LNCAP (cell line): ENCODE data around the gene UBTF.
A peak's percentile ranks its signal among the peaks of the same experiment; 100 is the strongest.

Experiments used
- TF ChIP-seq, protein P1 (sequence below): fragments of 450-650 bp; IDR thresholded peaks from 2 replicates; pipeline ENCODE4 v1.5.1; 2017; ENCODE audit warnings: mild to moderate bottlenecking

UBTF gene

DNA sequence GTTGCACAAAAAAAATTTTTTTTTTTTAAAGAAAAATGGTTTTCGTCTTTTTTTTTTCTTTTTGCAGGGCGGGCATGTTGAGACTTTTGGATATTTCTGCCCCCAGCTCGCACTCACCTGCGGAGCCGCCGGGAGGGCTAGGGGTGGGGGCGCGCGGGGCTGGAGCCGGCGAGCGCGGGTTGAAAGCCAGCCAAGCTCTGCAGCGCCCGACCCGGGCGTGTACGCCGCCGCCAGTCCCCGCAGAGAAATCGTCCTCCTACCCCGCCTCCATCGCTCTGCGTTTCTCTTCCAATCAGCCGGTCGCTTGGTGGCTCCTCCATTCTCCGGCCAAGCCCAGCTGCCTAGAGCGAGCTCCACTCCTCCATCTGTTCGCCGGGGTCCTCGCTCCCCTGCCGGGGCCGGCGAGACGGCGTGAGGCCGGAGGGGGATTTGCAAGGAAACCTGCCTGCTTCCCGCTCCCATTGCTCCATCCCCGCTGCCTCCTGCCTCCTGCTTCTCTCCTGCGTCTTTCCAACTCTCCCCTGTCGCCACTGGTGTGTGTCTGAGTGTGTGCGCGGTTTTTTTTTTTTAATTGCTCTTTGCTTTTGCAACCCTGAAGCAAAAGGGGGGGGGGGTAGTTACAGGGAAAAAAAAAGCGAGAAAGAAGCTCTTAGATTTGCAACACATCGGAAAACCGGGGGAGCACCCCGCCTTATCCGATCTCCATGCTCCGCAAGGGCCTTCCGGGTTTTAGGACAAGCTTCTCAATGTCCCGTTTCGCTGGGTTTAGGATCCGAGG is 1.8 kb upstream of the UBTF start:
- TF ChIP-seq, protein P1, sequence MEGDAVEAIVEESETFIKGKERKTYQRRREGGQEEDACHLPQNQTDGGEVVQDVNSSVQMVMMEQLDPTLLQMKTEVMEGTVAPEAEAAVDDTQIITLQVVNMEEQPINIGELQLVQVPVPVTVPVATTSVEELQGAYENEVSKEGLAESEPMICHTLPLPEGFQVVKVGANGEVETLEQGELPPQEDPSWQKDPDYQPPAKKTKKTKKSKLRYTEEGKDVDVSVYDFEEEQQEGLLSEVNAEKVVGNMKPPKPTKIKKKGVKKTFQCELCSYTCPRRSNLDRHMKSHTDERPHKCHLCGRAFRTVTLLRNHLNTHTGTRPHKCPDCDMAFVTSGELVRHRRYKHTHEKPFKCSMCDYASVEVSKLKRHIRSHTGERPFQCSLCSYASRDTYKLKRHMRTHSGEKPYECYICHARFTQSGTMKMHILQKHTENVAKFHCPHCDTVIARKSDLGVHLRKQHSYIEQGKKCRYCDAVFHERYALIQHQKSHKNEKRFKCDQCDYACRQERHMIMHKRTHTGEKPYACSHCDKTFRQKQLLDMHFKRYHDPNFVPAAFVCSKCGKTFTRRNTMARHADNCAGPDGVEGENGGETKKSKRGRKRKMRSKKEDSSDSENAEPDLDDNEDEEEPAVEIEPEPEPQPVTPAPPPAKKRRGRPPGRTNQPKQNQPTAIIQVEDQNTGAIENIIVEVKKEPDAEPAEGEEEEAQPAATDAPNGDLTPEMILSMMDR = no peak

DNA sequence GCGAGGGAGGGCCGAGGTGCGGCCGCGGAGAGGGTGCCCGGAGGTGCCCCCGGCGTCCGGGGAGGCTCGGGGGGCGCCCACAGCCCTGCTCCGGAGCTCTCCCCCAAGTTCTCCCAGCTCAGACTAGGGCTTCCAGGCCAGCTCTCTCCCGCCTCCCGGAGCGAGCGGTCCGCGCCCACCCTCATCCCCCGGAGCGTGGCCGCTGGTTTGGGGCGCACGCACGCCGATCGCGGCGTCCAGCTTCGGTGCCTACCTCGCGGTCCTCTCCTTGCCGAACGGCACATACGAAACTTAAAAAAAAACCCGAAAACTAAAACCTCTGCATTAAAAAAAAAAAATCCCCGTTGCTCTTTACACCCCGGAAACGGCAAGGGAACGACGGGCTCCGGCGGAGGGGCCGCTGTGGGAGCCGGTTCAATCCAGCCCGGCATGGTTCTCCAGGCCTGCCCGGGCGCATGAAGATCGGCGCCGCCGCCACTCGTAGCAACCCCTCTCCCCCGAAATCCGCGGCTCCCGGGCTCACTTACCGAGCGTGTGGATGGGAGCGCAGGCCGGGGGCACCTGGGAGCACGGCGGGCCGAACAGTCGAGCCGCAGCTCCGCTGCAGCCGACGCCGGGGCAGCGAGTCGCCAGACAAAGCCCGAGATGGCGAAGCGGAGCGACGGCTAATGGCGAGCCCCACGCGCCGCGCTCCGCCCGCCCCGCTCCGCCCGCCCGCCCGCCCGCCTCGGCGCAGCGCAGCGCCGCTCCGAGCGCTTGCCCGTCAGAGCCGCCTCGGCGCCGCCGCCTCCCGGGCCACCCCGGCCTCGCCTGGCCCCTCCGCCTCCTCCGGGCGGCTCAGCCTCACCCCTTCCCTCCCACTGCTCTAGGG is 973 bp upstream of the UBTF start:
- TF ChIP-seq, protein P1 = no peak

DNA sequence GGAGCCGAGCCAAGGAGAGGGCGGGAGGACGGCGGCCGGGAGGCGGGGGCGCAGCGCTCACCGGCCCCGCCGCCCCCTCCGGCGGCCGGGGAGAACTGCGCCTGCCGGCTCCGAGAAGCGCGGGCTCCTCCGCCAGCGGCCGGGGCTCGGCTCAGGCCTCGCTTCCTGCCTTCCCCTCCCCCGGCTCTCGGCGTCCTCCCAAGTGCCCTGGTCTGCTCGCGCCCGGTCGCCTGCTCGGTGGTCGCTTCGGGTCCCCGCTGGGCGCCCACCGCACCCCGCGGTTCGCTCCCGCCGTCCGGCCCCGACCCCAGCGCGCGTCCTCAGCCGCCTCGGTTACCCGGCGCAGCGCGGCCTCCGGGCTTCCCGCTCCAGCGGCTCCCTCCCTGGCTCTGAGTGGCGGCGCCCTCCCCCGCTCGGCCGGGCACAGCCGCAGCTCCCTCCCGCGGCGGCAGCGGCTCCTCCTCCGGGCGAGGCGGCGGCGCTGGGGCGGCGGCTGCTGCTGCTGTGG is 313 bp downstream of the UBTF start:
- TF ChIP-seq, protein P1 = no peak

DNA sequence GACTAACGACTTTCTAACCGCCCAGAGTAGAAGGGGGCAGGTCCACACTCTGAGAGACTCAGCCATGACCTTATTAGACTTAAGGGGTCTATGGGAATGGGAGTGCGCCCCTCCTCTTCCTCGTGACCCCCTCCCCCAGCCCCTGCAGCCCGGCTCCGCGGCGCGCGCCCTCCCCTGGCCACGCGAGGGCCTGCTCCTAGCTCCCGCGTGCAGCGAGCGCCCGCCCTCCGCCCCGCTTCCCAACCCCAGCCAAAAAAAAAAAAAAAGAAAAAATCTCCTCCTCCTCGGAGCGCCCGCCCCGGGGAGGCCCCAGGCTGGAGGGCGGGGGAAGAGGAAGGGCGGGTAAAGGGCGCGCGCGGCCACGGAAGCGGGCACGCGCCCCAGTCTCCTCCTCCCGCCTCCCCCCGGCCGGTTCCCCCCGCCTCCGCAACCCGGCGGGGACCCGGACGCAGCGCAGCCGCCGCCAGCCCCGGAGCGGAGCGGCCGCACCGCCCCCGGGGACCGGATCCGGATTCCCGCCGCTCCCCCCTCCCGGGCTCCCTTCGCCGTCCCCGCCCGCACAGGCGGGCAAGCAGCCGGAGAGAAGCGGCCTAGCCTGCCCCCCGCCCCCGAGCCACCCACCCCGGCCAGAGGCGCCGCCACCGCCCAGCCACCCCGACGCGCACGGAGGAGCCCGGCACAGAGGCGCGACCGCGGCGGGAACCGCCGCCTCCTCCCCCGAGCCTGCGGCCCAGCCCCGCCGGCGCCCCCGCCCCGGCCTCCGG is 949 bp downstream of the UBTF start:
- TF ChIP-seq, protein P1 = peak; percentile 55

DNA sequence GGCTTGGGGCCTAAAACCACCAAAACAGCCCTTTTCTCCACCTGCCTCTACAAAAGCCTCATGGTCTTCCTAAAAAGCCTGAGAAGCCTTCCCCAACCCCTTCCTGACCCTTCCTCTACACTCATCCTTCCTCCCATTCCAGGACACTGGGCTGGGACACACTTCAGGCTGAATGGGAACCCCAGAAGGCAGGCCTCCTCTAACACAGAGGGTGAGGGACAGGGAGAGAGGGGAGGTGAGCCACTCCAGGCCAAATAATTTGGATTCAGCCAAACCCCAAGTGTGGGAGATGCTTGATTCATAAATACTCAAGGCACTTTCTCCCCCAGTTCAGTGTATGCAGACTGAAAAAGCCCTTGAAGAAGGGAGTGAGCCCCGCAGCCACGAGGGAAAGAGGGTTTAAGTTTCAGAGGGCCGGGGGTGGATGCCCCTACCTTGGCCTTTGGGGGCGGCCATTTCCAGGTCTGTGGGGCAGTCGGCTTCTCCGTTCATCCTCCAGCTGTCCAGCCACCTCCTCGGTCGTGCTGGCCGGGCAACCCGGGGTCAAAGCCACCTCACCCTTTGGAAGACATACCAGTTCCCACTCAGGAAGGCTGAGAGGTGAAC is 1.6 kb downstream of the UBTF start:
- TF ChIP-seq, protein P1 = no peak

DNA sequence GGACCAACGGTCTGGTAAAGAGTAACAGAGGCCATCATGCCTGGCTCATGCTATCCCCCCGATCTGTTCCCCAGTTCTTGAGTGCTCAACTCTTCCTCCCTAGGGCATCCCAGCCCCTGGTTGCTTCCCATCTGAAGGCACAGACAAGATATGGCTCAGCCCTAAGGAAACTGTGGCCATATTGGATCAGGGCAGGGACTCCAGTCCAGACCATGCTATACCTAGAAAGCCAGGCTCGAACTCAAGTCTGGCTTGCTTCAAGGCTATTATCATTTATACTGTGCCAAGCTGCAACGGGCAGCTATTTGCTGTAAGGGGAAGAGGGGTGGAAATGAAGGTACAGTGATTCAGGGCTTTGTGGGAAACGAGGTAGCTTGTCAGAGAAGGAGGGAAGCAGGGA is 2.8 kb downstream of the UBTF start:
- TF ChIP-seq, protein P1 = no peak

DNA sequence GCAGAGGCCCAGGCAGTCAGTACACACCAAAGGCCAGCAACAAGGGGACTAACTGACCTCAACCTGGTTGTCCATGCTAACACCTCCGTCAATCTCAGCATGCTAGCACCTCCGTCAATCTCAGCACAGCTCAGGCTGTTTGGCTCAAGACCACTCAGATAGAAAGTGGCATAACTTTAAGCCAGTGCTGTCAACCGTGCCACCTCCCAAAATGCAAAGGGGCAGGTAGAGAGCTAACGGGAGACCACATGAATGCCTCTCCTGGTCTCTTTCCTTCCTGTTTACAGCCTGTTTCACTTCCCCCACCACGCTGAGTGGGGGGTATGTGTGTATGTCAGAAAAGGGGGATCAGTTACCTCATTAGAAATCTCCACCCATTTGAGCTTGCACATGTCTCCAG is 3.3 kb downstream of the UBTF start:
- TF ChIP-seq, protein P1 = no peak
